ENCODE measurements around the gene TRIM46. TPM values are rescaled to one million over a fixed set of nuclear protein-coding genes. Genes with fewer than 3 reads are reported as not detected.
A peak's percentile ranks its signal among the peaks of the same experiment; 100 is the strongest.

TRIM46 gene
- total RNA-seq, 1 experiment from 2014 or later = 3.8 TPM

- ATAC-seq = peak; percentile 67
- no peaks in the 10 kb centered on the region for H3K9me3 ChIP-seq (ENCODE audit: control insufficient read depth, insufficient read depth, low read depth, low read length)
- POLR2A ChIA-PET = interaction anchor here (2.2 kb wide), 1 partner anchor 13 kb away, joined by 11 read pairs; no protein-coding TSS in a partner anchor
- no peaks in the 10 kb centered on the region for H3K27me3 ChIP-seq (ENCODE audit: control insufficient read depth, insufficient read depth, low read length)
- CTCF ChIA-PET = interaction anchor here (0.5 to 1.2 kb wide), 6 partner anchors 18 to 121 kb away, joined by 3 to 9 read pairs (median 4); no protein-coding TSS in a partner anchor
- DNase-seq (ENCODE audit: low read depth, low spot score) = peak; percentile 78
- peak overlapping the region; percentile 94 to 99 for H3K4me3 ChIP-seq (ENCODE audit: low read depth in 2 of 2, low read length in 2 of 2)
- in situ Hi-C loops (cut with HindIII; ENCODE audit: low pct_unique_long_range_greater_than_20kb, low sequenced_read_pairs) (no loop called here), intact Hi-C loops (cut with micrococcal nuclease; ENCODE audit: unreplicated experiment) (loop anchor here (1.0 kb wide), 1 partner anchor 19 kb away; no protein-coding TSS in a partner anchor)
- H3K4me1 ChIP-seq (ENCODE audit: control insufficient read depth, insufficient read depth, low read length) = peaks cover 19% of the 10 kb centered on the region
- TF ChIP-seq TCF7L2 (IDR thresholded peaks at IDR 0.05; ENCODE audit: low read depth, low read length) = no peak
- peak; percentile 94 for TF ChIP-seq CTCF (IDR thresholded peaks at IDR 0.05)
- peak; percentile 55 for TF ChIP-seq POLR2AphosphoS5 (IDR thresholded peaks at IDR 0.05; ENCODE audit: low read depth, low read length)
- TF ChIP-seq REST (IDR thresholded peaks at IDR 0.05; ENCODE audit: insufficient read depth in 1 of 2, low read depth in 2 of 2, low read length in 1 of 2) = no peak
- TF ChIP-seq SIN3A (IDR thresholded peaks at IDR 0.05; ENCODE audit: borderline replicate concordance, insufficient read depth, low read depth, low read length) = no peak
- H3K36me3 ChIP-seq (ENCODE audit: control insufficient read depth, insufficient read depth, low read length) = peaks cover 6% of the 10 kb centered on the region; the same call in 1 of the 2 replicates
- TSS peak; percentile 77 for BruUV-seq (replicated peaks)
- peak overlapping the region; percentile 67 for H3K27ac ChIP-seq (ENCODE audit: low read length)
Observed at GRCh38 chr1:155206891-155207805, 33.5 kb downstream of the TRIM46 start.

DNA sequence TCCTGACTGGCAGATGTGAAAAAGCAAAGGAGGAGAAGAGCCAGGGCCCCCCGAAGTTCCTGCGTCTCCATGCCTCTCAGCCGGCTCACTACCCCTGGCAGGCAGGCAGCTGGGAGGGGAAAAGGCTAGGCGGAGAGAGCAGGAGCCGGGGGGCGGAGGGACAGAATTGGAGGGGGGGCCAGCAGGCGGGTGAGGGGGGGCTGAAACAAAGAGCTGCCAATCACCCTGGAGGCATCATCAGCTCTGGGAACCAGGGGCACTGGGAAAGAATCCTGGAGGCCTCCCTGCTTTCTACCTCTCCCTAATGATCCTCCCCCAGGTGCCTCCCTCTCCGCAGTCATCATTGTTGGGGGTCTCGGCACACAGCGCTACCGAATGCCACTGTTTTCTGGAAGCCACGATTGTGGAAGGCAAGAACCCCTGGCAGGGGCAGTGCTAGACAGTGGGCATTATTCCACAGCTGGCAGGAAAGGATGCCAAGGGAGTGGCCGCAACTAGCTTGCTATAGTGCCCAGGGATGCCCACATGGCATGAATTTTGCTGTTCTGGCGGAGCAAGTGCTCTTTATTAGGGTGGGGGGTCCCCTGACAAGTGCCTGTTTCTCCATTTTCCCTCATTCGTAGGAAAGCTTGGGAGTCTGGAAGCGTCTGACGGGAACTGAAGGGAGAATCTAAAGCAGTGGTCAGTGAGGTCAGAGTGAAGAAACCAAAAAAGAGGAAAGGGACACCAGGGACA lies 34.3 kb downstream of the TRIM46 start, which contains the start of gene THBS3:
Gene THBS3 (minus strand): TSS at position 92 of the 735 bp plus-strand sequence. CDS start 21 bp downstream, at position 71.
- Histone ChIP-seq H3K27me3 (ENCODE audit: control insufficient read depth, insufficient read depth, low read length) (no peaks in the 10 kb centered on the region), H3K27ac (ENCODE audit: low read length) (peak within 1 kb of the TSS; percentile 93), H3K4me3 (ENCODE audit: low read depth in 2 of 2, low read length in 2 of 2) (peak within 1 kb of the TSS; percentile 94 to 99), H3K9me3 (ENCODE audit: control insufficient read depth, insufficient read depth, low read depth, low read length) (no peaks in the 10 kb centered on the region), H3K4me1 (ENCODE audit: control insufficient read depth, insufficient read depth, low read length) (peaks cover 19% of the 10 kb centered on the region), H3K36me3 (ENCODE audit: control insufficient read depth, insufficient read depth, low read length) (peaks cover 6% of the 10 kb centered on the region; the same call in 1 of the 2 replicates)
- ChIA-PET CTCF (interaction anchor here (1.0 to 1.8 kb wide), 4 partner anchors 15 to 115 kb away, joined by 3 to 9 read pairs (median 4); no protein-coding TSS in a partner anchor), POLR2A (interaction anchor here (0.6 to 2.2 kb wide), 4 partner anchors 9 to 208 kb away, joined by 3 to 11 read pairs (median 3); no protein-coding TSS in a partner anchor)
- ATAC-seq = peak; percentile 5
- BruUV-seq (replicated peaks) = no TSS peak
- intact Hi-C loops (cut with micrococcal nuclease; ENCODE audit: unreplicated experiment) = no loop called here
- in situ Hi-C loops (cut with HindIII; ENCODE audit: low pct_unique_long_range_greater_than_20kb, low sequenced_read_pairs) = no loop called here
- TF ChIP-seq POLR2AphosphoS5 (IDR thresholded peaks at IDR 0.05; ENCODE audit: low read depth, low read length) = no peak
- no peak for TF ChIP-seq TCF7L2 (IDR thresholded peaks at IDR 0.05; ENCODE audit: low read depth, low read length)
- TF ChIP-seq CTCF (IDR thresholded peaks at IDR 0.05) = no peak
- no peak for DNase-seq (ENCODE audit: low read depth, low spot score)

Data from Panc1 (cell line).